GM10266 (cell line): Measurements from ENCODE around the gene CYTH4.

Source experiments
- DNase-seq: peaks from one replicate; pipeline ENCODE4 v3.0.0; 2012; ENCODE audit errors: extremely low spot score
- TF ChIP-seq, protein P1 (sequence below): IDR thresholded peaks from 2 replicates; pipeline ENCODE4 v1.5.1; 2012; ENCODE audit warnings: mild to moderate bottlenecking, low read depth; ENCODE audit not compliant: control insufficient read depth, insufficient read depth; ENCODE audit errors: missing control alignments

The CYTH4 gene

DNA sequence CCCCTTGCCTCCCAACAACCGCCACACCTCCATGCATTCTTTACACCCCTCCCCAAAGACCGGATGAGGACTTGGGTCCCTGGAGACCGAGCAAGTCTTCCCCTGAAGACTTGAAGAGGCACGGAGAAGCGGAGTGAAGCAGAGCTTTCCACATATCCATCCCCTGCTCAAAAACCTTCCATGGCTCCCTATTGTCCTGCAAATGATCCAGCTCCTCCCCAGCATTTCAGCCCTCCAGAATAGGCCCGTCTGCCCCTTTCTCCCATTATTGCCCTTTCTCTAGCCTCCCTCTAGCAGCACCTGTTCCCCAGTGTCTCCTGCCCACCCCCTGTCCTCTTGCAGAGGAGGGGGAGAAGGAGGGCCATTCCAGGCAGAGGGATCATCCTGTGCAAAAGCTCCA is 59.8 kb downstream of the CYTH4 start:
- TF ChIP-seq, protein P1, sequence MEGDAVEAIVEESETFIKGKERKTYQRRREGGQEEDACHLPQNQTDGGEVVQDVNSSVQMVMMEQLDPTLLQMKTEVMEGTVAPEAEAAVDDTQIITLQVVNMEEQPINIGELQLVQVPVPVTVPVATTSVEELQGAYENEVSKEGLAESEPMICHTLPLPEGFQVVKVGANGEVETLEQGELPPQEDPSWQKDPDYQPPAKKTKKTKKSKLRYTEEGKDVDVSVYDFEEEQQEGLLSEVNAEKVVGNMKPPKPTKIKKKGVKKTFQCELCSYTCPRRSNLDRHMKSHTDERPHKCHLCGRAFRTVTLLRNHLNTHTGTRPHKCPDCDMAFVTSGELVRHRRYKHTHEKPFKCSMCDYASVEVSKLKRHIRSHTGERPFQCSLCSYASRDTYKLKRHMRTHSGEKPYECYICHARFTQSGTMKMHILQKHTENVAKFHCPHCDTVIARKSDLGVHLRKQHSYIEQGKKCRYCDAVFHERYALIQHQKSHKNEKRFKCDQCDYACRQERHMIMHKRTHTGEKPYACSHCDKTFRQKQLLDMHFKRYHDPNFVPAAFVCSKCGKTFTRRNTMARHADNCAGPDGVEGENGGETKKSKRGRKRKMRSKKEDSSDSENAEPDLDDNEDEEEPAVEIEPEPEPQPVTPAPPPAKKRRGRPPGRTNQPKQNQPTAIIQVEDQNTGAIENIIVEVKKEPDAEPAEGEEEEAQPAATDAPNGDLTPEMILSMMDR: no peak
- no peak for DNase-seq

DNA sequence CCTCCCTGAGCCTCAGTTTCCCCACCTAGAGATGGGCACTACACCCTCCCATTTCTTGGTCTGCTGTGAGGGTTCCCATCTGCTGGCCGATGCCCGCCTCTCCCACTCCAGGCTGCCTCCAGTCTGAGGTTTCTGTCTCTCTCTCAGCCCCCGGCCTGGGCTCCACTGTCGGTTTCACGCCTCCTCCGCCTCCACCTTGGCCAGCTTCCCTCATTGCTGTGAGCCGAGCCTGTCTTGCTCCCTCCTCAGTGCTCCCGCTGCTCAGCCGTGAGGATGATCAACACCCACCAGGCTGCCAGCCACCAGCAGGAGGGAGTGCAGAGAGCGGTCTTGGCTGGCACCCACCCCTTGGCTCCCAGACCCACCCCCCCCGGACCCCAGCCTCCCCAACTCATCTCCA is 61.0 kb downstream of the CYTH4 start:
- TF ChIP-seq, protein P1: no peak
- no peak for DNase-seq

DNA sequence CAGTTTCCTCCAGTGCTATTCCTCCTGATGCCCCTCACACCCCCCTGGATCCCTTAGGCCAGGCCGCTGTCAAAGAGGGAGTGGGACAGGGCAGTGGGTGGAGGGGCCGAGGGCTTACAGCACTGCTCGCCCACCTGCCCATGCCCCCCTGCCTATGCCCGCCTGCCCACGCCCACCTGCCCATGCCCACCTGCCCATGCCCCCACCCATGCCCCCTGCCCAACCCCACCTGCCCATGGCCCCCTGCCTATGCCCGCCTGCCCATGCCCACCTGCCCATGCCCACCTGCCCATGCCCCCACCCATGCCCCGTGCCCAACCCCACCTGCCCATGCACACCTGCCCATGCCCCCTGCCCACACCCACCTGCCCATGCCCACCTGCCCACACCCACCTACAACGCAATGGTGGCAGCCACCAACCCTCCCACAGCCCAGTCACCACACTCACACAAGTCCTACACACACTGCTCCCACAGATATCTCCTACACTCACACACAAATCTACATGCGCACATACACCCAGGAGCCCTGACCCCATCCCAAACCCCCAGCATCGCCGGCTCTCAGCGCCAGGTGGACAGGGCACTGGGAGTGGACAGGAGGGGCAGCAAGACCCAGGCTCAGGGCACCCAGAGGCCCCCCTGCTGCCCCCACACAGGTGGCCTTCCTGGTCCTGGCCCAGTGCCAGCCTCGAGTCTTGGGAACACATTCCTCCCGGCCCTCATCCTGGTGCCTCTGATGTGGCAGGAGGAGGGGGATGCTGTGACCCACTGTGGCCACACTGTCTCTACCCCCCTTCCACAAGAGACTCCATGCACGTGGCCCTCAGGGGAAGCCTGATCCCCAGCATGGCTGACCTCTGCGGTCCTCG is 61.8 kb downstream of the CYTH4 start:
- TF ChIP-seq, protein P1: no peak
- DNase-seq: no peak

DNA sequence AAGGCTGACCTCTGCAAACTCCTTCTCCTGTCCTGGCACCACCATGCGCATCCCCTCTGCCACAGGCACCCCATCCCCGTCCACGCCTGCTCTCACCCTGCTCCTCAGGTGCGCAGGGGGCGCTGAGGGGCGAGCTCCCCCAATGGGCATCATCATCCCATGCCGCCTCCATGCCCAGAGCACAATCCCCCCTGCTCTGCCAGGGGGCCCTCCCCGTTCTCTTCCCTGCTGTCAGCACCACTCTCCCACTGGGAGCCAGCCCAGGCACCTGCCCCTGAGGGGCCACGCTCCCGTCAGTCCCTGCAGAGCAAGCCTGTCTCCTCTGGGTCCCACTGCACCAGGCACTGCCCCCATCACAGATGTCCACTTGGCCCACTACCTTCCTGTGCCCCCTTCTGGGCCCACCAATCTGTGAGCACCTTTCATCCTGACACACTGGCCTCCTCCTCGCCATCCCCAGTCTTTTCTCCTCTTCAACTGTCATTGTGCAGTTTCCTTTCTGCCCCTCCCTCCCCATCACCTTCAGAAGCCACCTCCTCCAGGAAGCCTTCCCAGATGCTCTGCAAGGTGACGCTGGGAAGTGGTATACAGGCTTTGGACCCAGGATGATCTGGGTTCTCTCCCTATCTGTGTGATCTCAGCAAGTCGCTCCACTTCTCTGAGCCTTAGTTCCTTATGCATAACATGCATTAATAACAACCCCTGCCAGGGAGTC is 62.6 kb downstream of the CYTH4 start:
- TF ChIP-seq, protein P1: no peak

DNA sequence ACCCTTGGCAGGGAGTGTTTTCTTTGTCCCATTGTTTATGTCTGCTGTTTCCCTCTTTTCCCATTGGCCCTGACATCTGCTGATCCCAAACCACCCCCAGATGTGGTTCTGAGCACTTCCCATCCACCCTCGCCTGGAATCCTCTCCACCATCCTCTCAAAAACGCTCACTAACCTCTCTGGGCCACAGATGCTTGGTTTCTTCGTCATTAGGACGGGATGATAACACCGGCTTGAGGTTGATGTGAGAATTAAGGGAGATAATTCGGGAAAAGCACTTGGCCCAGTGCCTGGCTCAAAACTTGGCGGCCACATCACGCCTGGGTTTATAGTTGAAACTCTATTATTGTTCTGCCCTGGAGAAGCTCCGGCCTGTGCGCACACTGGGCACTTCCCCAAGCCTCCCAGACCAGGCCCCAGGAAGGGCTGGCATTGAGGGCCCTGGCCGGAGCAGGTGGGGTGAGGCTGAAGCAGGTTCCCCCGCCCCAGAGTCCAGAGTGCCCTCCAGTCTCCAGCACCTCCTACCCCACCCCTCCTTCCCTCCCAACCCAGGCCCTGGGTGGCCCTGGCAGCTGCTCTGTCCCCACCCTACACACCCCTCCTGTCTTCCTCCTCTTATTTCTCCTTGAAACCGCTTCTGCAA is 63.7 kb downstream of the CYTH4 start:
- DNase-seq: no peak
- TF ChIP-seq, protein P1: no peak

More for the DNA sequence above, 62.6 kb downstream of the CYTH4 start:
- DNase-seq: no peak

DNA sequence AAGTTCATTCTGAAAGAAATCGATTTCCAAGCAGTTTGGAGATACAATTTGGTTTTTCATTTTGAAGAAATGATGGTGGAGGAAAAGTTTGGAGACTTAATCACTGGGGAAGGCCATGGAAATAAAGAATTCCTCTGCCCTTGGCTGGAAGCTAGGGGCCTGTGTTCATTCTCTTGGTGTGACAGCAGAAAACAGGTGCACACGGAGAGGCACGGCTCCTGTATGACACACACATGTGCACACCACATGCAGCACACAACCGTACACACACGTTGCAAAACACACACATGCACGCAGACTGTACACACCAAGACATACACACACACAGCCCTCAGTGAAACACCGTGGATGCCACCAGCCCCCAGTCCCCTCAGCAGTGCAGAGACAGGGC is 64.2 kb downstream of the CYTH4 start:
- no peak for DNase-seq
- TF ChIP-seq, protein P1: no peak
